Ascending aorta (tissue), 2 donors: ENCODE data around the gene CEP170B. TPM values are rescaled to one million over a fixed set of nuclear protein-coding genes. Genes with fewer than 3 reads are reported as not detected.
"Not testable (repeated sequence)": the region's sequence is repeated elsewhere in the genome, so short reads cannot be mapped to it uniquely, and the experiment has no call there.

Experiments used
- DNase-seq, 2 donors: peaks; one replicate each; pipeline ENCODE4 v3.0.0-alpha.2; 2019; ENCODE audit warnings: low spot score in 2 of 2
- H3K27ac ChIP-seq, 2 donors: fragments of 200-600 bp; sonication (generic); one replicate each; pipeline ENCODE4 v1.5.1; 2016 to 2017; ENCODE audit warnings: mild to moderate bottlenecking in 1 of 2
- H3K27me3 ChIP-seq: fragments of 200-600 bp; sonication (generic); one replicate; pipeline ENCODE4 v1.5.1; 2017
- H3K36me3 ChIP-seq, 2 donors: fragments of 200-600 bp; sonication (generic); one replicate each; pipeline ENCODE4 v1.5.1; 2016
- H3K4me1 ChIP-seq, 2 donors: fragments of 200-600 bp; sonication (generic); one replicate each; pipeline ENCODE4 v1.5.1; 2016 to 2017; ENCODE audit warnings: mild to moderate bottlenecking in 1 of 2
- H3K4me3 ChIP-seq, 2 donors: fragments of 200-600 bp; sonication (generic); one replicate each; pipeline ENCODE4 v1.5.1; 2016 to 2017; ENCODE audit warnings: mild to moderate bottlenecking in 1 of 2
- H3K9me3 ChIP-seq, 2 donors: fragments of 200-600 bp; sonication (generic); one replicate each; pipeline ENCODE4 v1.5.1; 2016
- CTCF ChIP-seq, 3 experiments: fragments of 200-600 bp in 2 of 3; fragments of 450-650 bp in 1 of 3; sonication (generic) in 2 of 3; IDR thresholded peaks; one replicate each; pipeline ENCODE4 v1.5.1; 2016 to 2019; ENCODE audit warnings: antibody characterized with exemption in 3 of 3, mild to moderate bottlenecking in 1 of 3, moderate library complexity in 1 of 3
- intact Hi-C: fragments of 100-400 bp; cut with DNase I; formaldehyde crosslinking; loops from one replicate; pipeline ENCODE4 v1.15.1; 2023
- total RNA-seq: library from RNA; depleted of rRNA; stranded (reverse); fragments of >200 nt; gene quantifications from one replicate; pipeline ENCODE4 v1.1.0, GENCODE V29; 2016

Gene CEP170B
- total RNA-seq, 1 donor from 2014 or later: 39.1 TPM

- intact Hi-C loops: no loop called here
These were observed 48.4 kb downstream of the CEP170B start for GRCh38 chr14:104913435-104913834.

GRCh38 chr14:104917116-104917515 lies 52.0 kb downstream of the CEP170B start:
- H3K36me3 ChIP-seq: no peaks in the 10 kb centered on the region
- H3K4me3 ChIP-seq: no peak overlapping the region
- H3K27me3 ChIP-seq: no peaks in the 10 kb centered on the region
- peaks cover 0 to 3% of the 10 kb centered on the region in 2 donors for H3K9me3 ChIP-seq
- no peaks in the 10 kb centered on the region for H3K4me1 ChIP-seq
- TF ChIP-seq CTCF (IDR thresholded peaks at IDR 0.05): no peak
- H3K27ac ChIP-seq: no peak overlapping the region
- peak in 1 of 2 donors; percentile 34 for DNase-seq
- intact Hi-C loops: no loop called here

More at GRCh38 chr14:104913435-104913834, 48.4 kb downstream of the CEP170B start:
- H3K4me1 ChIP-seq: no peaks in the 10 kb centered on the region
- no peaks in the 10 kb centered on the region for H3K27me3 ChIP-seq
- peaks cover 0 to 6% of the 10 kb centered on the region in 2 donors for H3K9me3 ChIP-seq
- no peak overlapping the region for H3K4me3 ChIP-seq
- no peak overlapping the region for H3K27ac ChIP-seq
- no peak for DNase-seq
- H3K36me3 ChIP-seq: no peaks in the 10 kb centered on the region
- TF ChIP-seq CTCF (IDR thresholded peaks at IDR 0.05): no peak

GRCh38 chr14:104917993-104918392 lies 52.9 kb downstream of the CEP170B start:
- H3K4me1 ChIP-seq: no peaks in the 10 kb centered on the region
- H3K4me3 ChIP-seq: no peak overlapping the region
- no peak overlapping the region for H3K27ac ChIP-seq
- no peaks in the 10 kb centered on the region for H3K27me3 ChIP-seq
- DNase-seq: peak in 1 of 2 donors; percentile 46
- TF ChIP-seq CTCF (IDR thresholded peaks at IDR 0.05): no peak
- H3K9me3 ChIP-seq: no peaks in the 10 kb centered on the region
- no peaks in the 10 kb centered on the region for H3K36me3 ChIP-seq
- intact Hi-C loops: no loop called here

- H3K4me1 ChIP-seq, H3K27me3 ChIP-seq, H3K36me3 ChIP-seq, H3K27ac ChIP-seq, H3K4me3 ChIP-seq, H3K9me3 ChIP-seq, intact Hi-C loops: not testable (repeated sequence)
- peak in 1 of 2 donors; percentile 2 for DNase-seq
These were observed 54.3 kb downstream of the CEP170B start for GRCh38 chr14:104919152-104919992.

GRCh38 chr14:104919993-104920315 lies 54.9 kb downstream of the CEP170B start:
- Histone ChIP-seq H3K4me3 (no peak overlapping the region), H3K4me1 (no peaks in the 10 kb centered on the region), H3K27ac (no peak overlapping the region), H3K36me3 (no peaks in the 10 kb centered on the region), H3K9me3 (no peaks in the 10 kb centered on the region), H3K27me3 (no peaks in the 10 kb centered on the region)
- intact Hi-C loops: no loop called here
- peak in 1 of 2 donors; percentile 15 for DNase-seq
- no peak for TF ChIP-seq CTCF (IDR thresholded peaks at IDR 0.05)

- H3K4me3 ChIP-seq: no peak overlapping the region
- no peak for TF ChIP-seq CTCF (IDR thresholded peaks at IDR 0.05)
- intact Hi-C loops: no loop called here
- no peaks in the 10 kb centered on the region for H3K27me3 ChIP-seq
- no peaks in the 10 kb centered on the region for H3K36me3 ChIP-seq
- H3K4me1 ChIP-seq: no peaks in the 10 kb centered on the region
- DNase-seq: peak in 1 of 2 donors; percentile 50
- no peak overlapping the region for H3K27ac ChIP-seq
- H3K9me3 ChIP-seq: no peaks in the 10 kb centered on the region
These were observed 58.8 kb downstream of the CEP170B start for GRCh38 chr14:104923640-104924420.
